Endothelial cell of umbilical vein (primary cell): ENCODE results near the gene ESRRB. TPM values are rescaled to one million over a fixed set of nuclear protein-coding genes. Genes with fewer than 3 reads are reported as not detected.

Experiments used
- BruUV-seq: library from RNA; stranded (reverse); fragments of 400-500 nt; replicated peaks from 2 replicates; lab custom pipeline; 2021; lab: Mats Ljungman, UMichigan
- CTCF ChIA-PET: fragments of 300-600, 350-600 bp; sonication (Branson Sonifier 250); formaldehyde crosslinking; loops from one replicate; lab custom pipeline; 2021; ENCODE audit warnings: antibody characterized with exemption, inconsistent platforms; lab: Charles Lee
- POLR2A ChIA-PET: fragments of 300-600, 350-600 bp; sonication (Branson Sonifier 250); formaldehyde crosslinking; loops from one replicate; lab custom pipeline; 2021; ENCODE audit warnings: antibody characterized with exemption, inconsistent platforms; lab: Charles Lee
- DNase-seq: peaks from one replicate; pipeline ENCODE4 v3.0.0-alpha.2; 2011; ENCODE audit warnings: low read depth, low spot score
- FAIRE-seq: peaks from 2 replicates; lab custom pipeline; 2011; peaks lifted over from hg19 to GRCh38; lab: Jason Lieb, UNC
- H2AFZ ChIP-seq: 2 replicates; pipeline ENCODE4 v1.6.0; 2012; ENCODE audit warnings: low read depth, low read length, control low read depth, inconsistent platforms
- H3K27ac ChIP-seq: 2 replicates; pipeline ENCODE4 v1.5.1; 2011; ENCODE audit warnings: low read depth, mild to moderate bottlenecking, control low read depth, low read length, moderate library complexity; ENCODE audit not compliant: insufficient read depth
- H3K27me3 ChIP-seq, 2 experiments: 2 replicates each; pipeline versions ENCODE4 v1.6.0 to v1.6.1; 2011; ENCODE audit warnings: low read length in 2 of 2, mixed read lengths in 1 of 2; ENCODE audit not compliant: control insufficient read depth in 2 of 2, insufficient read depth in 2 of 2
- H3K36me3 ChIP-seq, 2 experiments: 2 replicates in 1 of 2; 3 replicates in 1 of 2; pipeline ENCODE4 v1.5.1; 2011; ENCODE audit warnings: low read length in 2 of 2, mild to moderate bottlenecking in 1 of 2, moderate library complexity in 1 of 2; ENCODE audit not compliant: control insufficient read depth in 2 of 2, insufficient read depth in 2 of 2; ENCODE audit errors: extremely low read depth in 1 of 2
- H3K4me1 ChIP-seq: 3 replicates; pipeline ENCODE4 v1.5.1; 2011; ENCODE audit warnings: mild to moderate bottlenecking, low read length; ENCODE audit not compliant: control insufficient read depth, insufficient read depth; ENCODE audit errors: extremely low read depth
- H3K4me2 ChIP-seq: 2 replicates; pipeline ENCODE4 v1.6.1; 2011; ENCODE audit warnings: low read length, control low read depth, mixed read lengths; ENCODE audit not compliant: insufficient read depth
- H3K4me3 ChIP-seq, 3 experiments: fragments of 200-600 bp in 1 of 3; sonication (generic), shearing (Covaris generic) in 1 of 3; replicated peaks in 1 of 3; 2 replicates each; pipeline ENCODE4 v1.5.1; 2011 to 2016; ENCODE audit warnings: control low read depth in 3 of 3, low read length in 3 of 3, mild to moderate bottlenecking in 2 of 3, inconsistent platforms in 1 of 3, low read depth in 1 of 3, moderate library complexity in 1 of 3; ENCODE audit not compliant: insufficient read depth in 1 of 3
- H3K79me2 ChIP-seq: 2 replicates; pipeline ENCODE4 v1.6.0; 2012; ENCODE audit warnings: low read length, inconsistent platforms; ENCODE audit not compliant: control insufficient read depth, insufficient read depth
- H3K9ac ChIP-seq: replicated peaks from 2 replicates; pipeline ENCODE3; 2011; ENCODE audit warnings: low read length, control low read depth; ENCODE audit not compliant: insufficient read depth; ENCODE audit errors: extremely low read depth
- H3K9me1 ChIP-seq: replicated peaks from 3 replicates; pipeline ENCODE4 v1.6.0; 2011; ENCODE audit warnings: mild to moderate bottlenecking, low read length; ENCODE audit not compliant: control insufficient read depth, insufficient read depth; ENCODE audit errors: extremely low read depth
- H3K9me3 ChIP-seq: replicated peaks from 2 replicates; pipeline ENCODE4 v1.5.1; 2012; ENCODE audit warnings: low read length, inconsistent platforms; ENCODE audit not compliant: control insufficient read depth, insufficient read depth
- H4K20me1 ChIP-seq: replicated peaks from 2 replicates; pipeline ENCODE3; 2011; ENCODE audit warnings: mild to moderate bottlenecking, low read length; ENCODE audit not compliant: control insufficient read depth, insufficient read depth; ENCODE audit errors: extremely low read depth
- EZH2 ChIP-seq: IDR thresholded peaks from 2 replicates; pipeline ENCODE4 v1.6.1; 2012; ENCODE audit warnings: borderline replicate concordance, low read depth, mild to moderate bottlenecking, moderate library complexity, low read length, inconsistent platforms; ENCODE audit not compliant: severe bottlenecking
- FOS ChIP-seq: IDR thresholded peaks from 2 replicates; pipeline ENCODE4 v1.6.1; 2011; ENCODE audit warnings: mild to moderate bottlenecking, low read length, moderate library complexity, borderline replicate concordance; ENCODE audit not compliant: insufficient read depth
- MYC ChIP-seq: IDR thresholded peaks from one replicate; pipeline ENCODE4 v1.6.1; 2011; ENCODE audit warnings: mild to moderate bottlenecking, low read depth, low read length
- POLR2A ChIP-seq: IDR thresholded peaks from 2 replicates; pipeline ENCODE4 v1.6.1; 2012; ENCODE audit warnings: low read depth, mild to moderate bottlenecking, control low read depth, low read length
- POLR2AphosphoS5 ChIP-seq: IDR thresholded peaks from 2 replicates; pipeline ENCODE4 v1.6.1; 2012; ENCODE audit warnings: low read depth, mild to moderate bottlenecking, control low read depth, low read length, moderate library complexity; ENCODE audit not compliant: insufficient read depth
- dilution Hi-C: fragments of 300-500 bp; cut with MboI; formaldehyde crosslinking; loops from one replicate; pipeline ENCODE4 v1.15.0; 2019; ENCODE audit warnings: low sequenced_read_pairs; ENCODE audit not compliant: extremely low pct_ligation_motif_present
- intact Hi-C: fragments of 100-400 bp; cut with micrococcal nuclease; formaldehyde crosslinking; loops from one replicate; pipeline ENCODE4 v1.10.0; 2022
- polyA plus RNA-seq, 4 experiments: library from polyadenylated mRNA; depleted of rRNA in 3 of 4; stranded (reverse) in 3 of 4; unstranded in 1 of 4; fragments of >200 nt; gene quantifications; 2 replicates each; pipeline versions ENCODE4 v1.2.1 to v1.2.3, GENCODE V29; 2011 to 2012; ENCODE audit warnings: missing spikeins in 1 of 4
- total RNA-seq: library from RNA; stranded (reverse); gene quantifications from 2 replicates; pipeline ENCODE4 v1.2.3, GENCODE V29; 2021
- TF ChIP-seq, protein P1 (sequence below), 2 donors: IDR thresholded peaks; 1 replicate in 1 of 2; 2 replicates in 1 of 2; pipeline ENCODE4 v1.5.1; 2011; ENCODE audit warnings: low read length in 2 of 2, mild to moderate bottlenecking in 2 of 2, moderate library complexity in 2 of 2, control low read depth in 1 of 2, inconsistent platforms in 1 of 2, low read depth in 1 of 2; ENCODE audit not compliant: insufficient read depth in 1 of 2; ENCODE audit errors: extremely low read depth in 1 of 2
- TF ChIP-seq, protein P2 (sequence below): IDR thresholded peaks from 2 replicates; pipeline ENCODE4 v1.6.1; 2011; ENCODE audit not compliant: insufficient read depth, insufficient read length

ESRRB gene
- total and polyA plus RNA-seq, 2 donors (not counting 3 experiments of a cell fraction or from before 2014, with no cell fraction given): not detected

- Histone ChIP-seq H3K9me1 (no peaks in the 10 kb centered on the region), H3K9me3 (no peaks in the 10 kb centered on the region), H3K27me3 (no peaks in the 10 kb centered on the region), H3K79me2 (no peaks in the 10 kb centered on the region), H3K36me3 (no peaks in the 10 kb centered on the region), H3K4me3 (no peak overlapping the region), H3K9ac (no peak overlapping the region), H2AFZ (no peak overlapping the region), H3K4me2 (no peak overlapping the region), H3K27ac (no peak overlapping the region), H4K20me1 (no peaks in the 10 kb centered on the region), H3K4me1 (no peaks in the 10 kb centered on the region)
- BruUV-seq: no TSS peak
- dilution Hi-C loops: no loop called here
- CTCF ChIA-PET: no interaction called here
- intact Hi-C loops: no loop called here
- DNase-seq (no peak), FAIRE-seq (no peak)
- POLR2A ChIA-PET: no interaction called here
- TF ChIP-seq, protein P1, sequence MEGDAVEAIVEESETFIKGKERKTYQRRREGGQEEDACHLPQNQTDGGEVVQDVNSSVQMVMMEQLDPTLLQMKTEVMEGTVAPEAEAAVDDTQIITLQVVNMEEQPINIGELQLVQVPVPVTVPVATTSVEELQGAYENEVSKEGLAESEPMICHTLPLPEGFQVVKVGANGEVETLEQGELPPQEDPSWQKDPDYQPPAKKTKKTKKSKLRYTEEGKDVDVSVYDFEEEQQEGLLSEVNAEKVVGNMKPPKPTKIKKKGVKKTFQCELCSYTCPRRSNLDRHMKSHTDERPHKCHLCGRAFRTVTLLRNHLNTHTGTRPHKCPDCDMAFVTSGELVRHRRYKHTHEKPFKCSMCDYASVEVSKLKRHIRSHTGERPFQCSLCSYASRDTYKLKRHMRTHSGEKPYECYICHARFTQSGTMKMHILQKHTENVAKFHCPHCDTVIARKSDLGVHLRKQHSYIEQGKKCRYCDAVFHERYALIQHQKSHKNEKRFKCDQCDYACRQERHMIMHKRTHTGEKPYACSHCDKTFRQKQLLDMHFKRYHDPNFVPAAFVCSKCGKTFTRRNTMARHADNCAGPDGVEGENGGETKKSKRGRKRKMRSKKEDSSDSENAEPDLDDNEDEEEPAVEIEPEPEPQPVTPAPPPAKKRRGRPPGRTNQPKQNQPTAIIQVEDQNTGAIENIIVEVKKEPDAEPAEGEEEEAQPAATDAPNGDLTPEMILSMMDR (IDR thresholded peaks at IDR 0.05; ENCODE audit: extremely low read depth in 1 of 2, insufficient read depth in 1 of 2, low read depth in 1 of 2, low read length in 2 of 2): no peak
- no peak for TF ChIP-seq POLR2AphosphoS5
- no peak for TF ChIP-seq FOS
- TF ChIP-seq POLR2A: no peak
- TF ChIP-seq EZH2: no peak
- TF ChIP-seq MYC: no peak
- TF ChIP-seq, protein P2, sequence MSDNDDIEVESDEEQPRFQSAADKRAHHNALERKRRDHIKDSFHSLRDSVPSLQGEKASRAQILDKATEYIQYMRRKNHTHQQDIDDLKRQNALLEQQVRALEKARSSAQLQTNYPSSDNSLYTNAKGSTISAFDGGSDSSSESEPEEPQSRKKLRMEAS: no peak
Measured at GRCh38 chr14:76491172-76491930, 115.4 kb downstream of the ESRRB start.
